MM.1S (cell line): ENCODE measurements around the gene APPL2.

Source experiments
- DNase-seq: peaks from one replicate; pipeline ENCODE4 v3.0.0-alpha.2; 2015
- H2AFZ ChIP-seq: fragments of 300-600 bp; sonication (generic); 2 replicates; pipeline ENCODE4 v1.6.0; 2016; ENCODE audit warnings: antibody characterized with exemption, low read length
- H3F3A ChIP-seq: fragments of 300-600 bp; sonication (generic); 2 replicates; pipeline ENCODE4 v1.6.1; 2016; ENCODE audit warnings: mild to moderate bottlenecking, antibody characterized with exemption, low read length, moderate library complexity, mixed read lengths; ENCODE audit not compliant: insufficient read depth
- H3K27ac ChIP-seq: fragments of 300-600 bp; sonication (generic); 2 replicates; pipeline ENCODE4 v1.5.1; 2016; ENCODE audit warnings: mild to moderate bottlenecking, low read length
- H3K27me3 ChIP-seq: fragments of 300-600 bp; sonication (generic); replicated peaks from 2 replicates; pipeline ENCODE4 v1.6.0; 2016; ENCODE audit warnings: low read length; ENCODE audit not compliant: insufficient read depth
- H3K36me3 ChIP-seq: fragments of 300-600 bp; sonication (generic); replicated peaks from 2 replicates; pipeline ENCODE4 v1.6.1; 2016; ENCODE audit warnings: mild to moderate bottlenecking, low read length, mixed read lengths; ENCODE audit not compliant: insufficient read depth
- H3K4me1 ChIP-seq: fragments of 300-600 bp; sonication (generic); 2 replicates; pipeline ENCODE4 v1.6.1; 2016; ENCODE audit warnings: low read length, mixed read lengths
- H3K4me2 ChIP-seq: fragments of 300-600 bp; sonication (generic); 2 replicates; pipeline ENCODE4 v1.6.0; 2016; ENCODE audit warnings: low read depth, low read length
- H3K4me3 ChIP-seq: fragments of 300-600 bp; sonication (generic); 2 replicates; pipeline ENCODE4 v1.5.1; 2016; ENCODE audit warnings: low read length, mixed read lengths
- H3K79me2 ChIP-seq: fragments of 300-600 bp; sonication (generic); 2 replicates; pipeline ENCODE4 v1.6.1; 2016; ENCODE audit warnings: mixed run types, low read length, mixed read lengths
- H3K9ac ChIP-seq: fragments of 300-600 bp; sonication (generic); 2 replicates; pipeline ENCODE4 v1.6.1; 2016; ENCODE audit warnings: low read length, mixed read lengths
- H3K9me2 ChIP-seq: fragments of 300-600 bp; sonication (generic); replicated peaks from 2 replicates; pipeline ENCODE4 v1.6.1; 2016; ENCODE audit warnings: mild to moderate bottlenecking, low read length, mixed read lengths; ENCODE audit not compliant: insufficient read depth
- H3K9me3 ChIP-seq: fragments of 300-600 bp; sonication (generic); replicated peaks from 2 replicates; pipeline ENCODE4 v1.6.1; 2016; ENCODE audit warnings: mild to moderate bottlenecking, low read length, mixed read lengths; ENCODE audit not compliant: insufficient read depth
- H4K20me1 ChIP-seq: fragments of 300-600 bp; sonication (generic); 2 replicates; pipeline ENCODE4 v1.6.1; 2016; ENCODE audit warnings: mild to moderate bottlenecking, low read length, moderate library complexity, mixed read lengths; ENCODE audit not compliant: insufficient read depth
- CTCF ChIP-seq: fragments of 300-600 bp; sonication (generic); IDR thresholded peaks from 2 replicates; pipeline ENCODE4 v1.5.1; 2016; ENCODE audit warnings: antibody characterized with exemption, low read length, mixed read lengths
- EZH2 ChIP-seq: fragments of 300-600 bp; sonication (generic); optimal IDR thresholded peaks from 2 replicates; pipeline ENCODE3; 2017; ENCODE audit warnings: low read depth, mild to moderate bottlenecking, antibody characterized with exemption, low read length, mixed read lengths
- EZH2phosphoT487 ChIP-seq: fragments of 300-600 bp; sonication (generic); IDR thresholded peaks from 2 replicates; pipeline ENCODE4 v1.6.1; 2018; ENCODE audit warnings: antibody characterized with exemption, low read length

APPL2 gene

GRCh38 chr12:105224399-105224798, 11.6 kb downstream of the APPL2 start:
- H3K9me3 ChIP-seq, result no peaks in the 10 kb centered on the region
- no peaks in the 10 kb centered on the region for H3K36me3 ChIP-seq
- H3K79me2 ChIP-seq, result peaks cover 41% of the 10 kb centered on the region
- no peaks in the 10 kb centered on the region for H4K20me1 ChIP-seq
- peaks cover 40% of the 10 kb centered on the region for H3F3A ChIP-seq
- H3K9ac ChIP-seq, result no peak overlapping the region
- no peak overlapping the region for H3K4me3 ChIP-seq
- peak overlapping the region; percentile 82; the same call in 1 of the 2 replicates for H3K4me2 ChIP-seq
- no peak overlapping the region for H2AFZ ChIP-seq
- no peak for DNase-seq
- no peaks in the 10 kb centered on the region for H3K9me2 ChIP-seq
- no peaks in the 10 kb centered on the region for H3K27me3 ChIP-seq
- peaks cover 40% of the 10 kb centered on the region for H3K4me1 ChIP-seq
- H3K27ac ChIP-seq, result peak overlapping the region; percentile 86; the same call in 1 of the 2 replicates
- no peak for TF ChIP-seq CTCF
- no peak for TF ChIP-seq EZH2phosphoT487
- TF ChIP-seq EZH2, result no peak

DNA sequence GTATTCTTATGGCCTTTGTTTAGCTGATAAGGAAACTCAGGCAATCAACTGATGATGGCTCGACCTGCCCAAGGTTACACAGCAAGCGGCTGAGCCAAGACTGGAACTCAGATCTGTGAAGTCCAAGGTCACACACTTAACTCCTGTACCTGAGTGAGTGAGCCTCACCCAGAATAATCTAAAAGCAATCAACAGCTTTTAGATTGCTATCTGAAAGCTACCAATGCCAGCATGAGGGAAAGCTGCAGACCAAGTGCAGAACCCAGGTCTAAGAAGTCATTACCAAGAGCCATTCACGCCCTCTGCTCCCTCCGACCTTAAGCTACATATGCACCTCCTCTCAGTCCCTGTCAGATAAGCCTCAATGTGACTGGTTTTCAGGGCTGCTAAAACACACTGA, 12.1 kb downstream of the APPL2 start:
- Histone ChIP-seq H2AFZ (no peak overlapping the region), H3K9me3 (no peaks in the 10 kb centered on the region), H3K4me1 (peaks cover 35% of the 10 kb centered on the region), H3K27me3 (no peaks in the 10 kb centered on the region), H3K4me2 (no peak overlapping the region), H3K79me2 (peaks cover 41% of the 10 kb centered on the region), H3F3A (peaks cover 35% of the 10 kb centered on the region), H3K9me2 (no peaks in the 10 kb centered on the region), H3K36me3 (no peaks in the 10 kb centered on the region), H3K27ac (no peak overlapping the region), H3K4me3 (no peak overlapping the region), H3K9ac (no peak overlapping the region), H4K20me1 (no peaks in the 10 kb centered on the region)
- TF ChIP-seq EZH2 (no peak), CTCF (no peak), EZH2phosphoT487 (no peak)
- DNase-seq, result no peak

DNA sequence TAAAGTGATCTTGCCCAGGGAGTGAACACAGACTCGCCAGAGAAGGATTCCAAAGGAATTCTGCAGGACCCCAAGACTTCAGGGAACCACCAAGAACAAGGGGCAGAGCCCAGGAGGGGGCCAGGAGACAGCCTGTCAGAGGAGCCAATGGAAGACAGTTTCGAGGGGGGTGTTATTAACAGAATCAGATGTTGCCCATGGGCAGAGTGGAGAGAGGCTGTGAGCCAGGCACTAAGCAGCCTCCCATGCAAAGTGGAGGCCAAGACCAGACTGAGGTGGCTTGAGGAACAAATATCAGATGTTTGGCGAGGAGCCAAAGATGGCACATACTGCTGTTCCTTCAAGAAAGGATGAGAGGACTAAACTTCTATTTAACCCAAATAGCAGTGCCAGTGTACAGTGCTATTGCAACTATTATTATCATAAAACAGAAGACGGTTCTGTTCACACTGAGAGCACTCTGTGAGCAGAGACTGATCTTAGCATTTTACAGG, 12.6 kb downstream of the APPL2 start:
- Histone ChIP-seq H3K4me1 (peaks cover 32% of the 10 kb centered on the region), H2AFZ (no peak overlapping the region), H3K4me3 (no peak overlapping the region), H4K20me1 (no peaks in the 10 kb centered on the region), H3K9me2 (no peaks in the 10 kb centered on the region), H3K27me3 (no peaks in the 10 kb centered on the region), H3K79me2 (peaks cover 41% of the 10 kb centered on the region), H3K27ac (no peak overlapping the region), H3F3A (peaks cover 31% of the 10 kb centered on the region), H3K9me3 (no peaks in the 10 kb centered on the region), H3K9ac (no peak overlapping the region), H3K36me3 (no peaks in the 10 kb centered on the region), H3K4me2 (no peak overlapping the region)
- TF ChIP-seq EZH2phosphoT487 (no peak), EZH2 (no peak), CTCF (no peak)
- DNase-seq, result no peak
